Stimulated activated naive CD4-positive, alpha-beta T cell treated with Interleukin-2 at 50 U/mL for 16 hours (primary cell): Measurements from ENCODE around the gene TRIM47.
A peak's percentile ranks its signal among the peaks of the same experiment; 100 is the strongest.

Source experiments
- DNase-seq: peaks from one replicate; lab custom pipeline; 2025; lab: John Stamatoyannopoulos, UW

Gene TRIM47

DNA sequence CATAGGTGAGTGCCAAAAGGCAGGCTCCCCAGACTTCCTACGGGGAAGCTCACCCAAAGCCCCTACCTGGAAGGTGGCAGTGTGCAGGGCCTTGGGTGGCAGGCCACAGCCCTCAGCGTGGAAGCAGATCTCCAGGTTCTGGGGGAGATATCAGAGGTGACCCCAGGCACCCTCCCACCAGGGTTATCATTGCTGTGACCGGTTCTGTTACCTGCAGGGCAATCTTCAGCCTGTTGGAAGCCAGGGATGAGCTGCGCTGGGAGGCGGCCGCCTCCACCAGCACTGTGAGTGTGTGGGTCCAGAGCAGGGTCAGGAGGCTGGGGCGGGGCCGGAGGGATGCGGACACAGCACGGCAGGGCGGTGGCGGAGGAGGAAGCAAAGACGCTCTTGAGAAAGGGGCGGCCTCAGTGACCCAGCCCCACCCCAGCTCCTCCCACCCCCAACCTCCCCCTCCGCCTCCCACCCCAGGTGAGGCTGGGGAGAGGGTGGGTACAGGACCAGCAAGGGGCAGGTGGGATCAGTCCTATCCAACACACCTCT is 47.3 kb downstream of the TRIM47 start:
- DNase-seq = no peak

DNA sequence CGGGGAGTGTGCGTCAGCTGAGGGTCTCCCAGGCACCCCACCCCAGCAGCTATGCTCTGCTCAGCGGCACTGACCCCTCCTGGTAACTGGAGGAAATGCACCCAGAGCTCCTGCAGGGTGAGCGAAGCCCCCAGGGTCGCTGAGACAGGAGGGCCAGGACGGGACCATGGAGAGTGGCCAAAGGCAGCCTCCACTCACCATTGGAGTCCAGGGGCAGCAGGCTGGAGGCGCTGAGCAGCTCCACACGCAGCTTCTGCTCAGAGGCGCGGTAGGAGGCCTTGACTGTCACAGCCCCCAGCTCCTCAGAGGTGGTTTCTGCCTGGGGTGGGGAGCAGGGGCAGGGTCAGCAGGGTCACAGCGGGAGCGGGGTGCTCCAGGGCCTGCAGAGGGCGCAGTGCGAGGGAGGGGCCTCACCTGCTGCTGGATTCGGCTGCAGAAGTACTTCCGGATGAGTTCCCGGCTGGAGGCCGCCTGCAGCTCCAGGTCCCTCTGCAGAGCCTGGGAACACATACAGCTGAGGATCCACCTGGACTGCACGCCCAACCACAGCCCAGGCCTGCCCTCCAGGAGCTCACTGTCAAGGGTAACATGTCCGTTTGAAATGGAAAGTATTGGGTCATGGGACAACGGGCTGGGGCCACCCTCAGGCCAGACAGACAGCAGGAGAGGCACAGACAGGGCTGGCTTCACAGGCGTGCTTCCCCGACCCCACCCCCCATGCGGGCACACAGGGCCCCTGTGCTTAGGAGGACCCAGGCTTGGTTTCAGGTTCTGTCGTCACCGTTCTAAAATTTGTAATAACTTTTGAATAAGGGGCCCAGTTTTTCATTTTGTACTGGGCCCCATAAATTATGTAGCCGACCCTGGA is 48.0 kb downstream of the TRIM47 start:
- no peak for DNase-seq

GRCh38 chr17:75829747-75830146 is 48.6 kb downstream of the TRIM47 start:
- no peak for DNase-seq

GRCh38 chr17:75828741-75829140 is 49.6 kb downstream of the TRIM47 start:
- DNase-seq = no peak

DNA sequence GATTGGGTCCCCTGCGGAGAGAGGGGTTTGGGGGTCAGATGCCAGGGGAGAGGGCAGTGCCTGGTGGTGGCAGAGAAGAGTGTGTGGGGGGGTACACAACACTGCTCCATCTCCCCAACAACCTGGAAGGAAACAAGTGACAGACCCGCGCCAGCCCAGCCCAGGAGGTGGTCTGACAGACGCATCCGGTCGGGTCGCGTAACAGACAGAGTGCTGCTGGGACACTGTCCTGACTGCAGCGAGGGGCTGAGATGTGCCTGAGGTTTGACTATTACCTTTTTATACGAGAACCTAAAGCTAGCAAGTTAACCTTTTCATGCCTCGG is 50.3 kb downstream of the TRIM47 start:
- DNase-seq = no peak

DNA sequence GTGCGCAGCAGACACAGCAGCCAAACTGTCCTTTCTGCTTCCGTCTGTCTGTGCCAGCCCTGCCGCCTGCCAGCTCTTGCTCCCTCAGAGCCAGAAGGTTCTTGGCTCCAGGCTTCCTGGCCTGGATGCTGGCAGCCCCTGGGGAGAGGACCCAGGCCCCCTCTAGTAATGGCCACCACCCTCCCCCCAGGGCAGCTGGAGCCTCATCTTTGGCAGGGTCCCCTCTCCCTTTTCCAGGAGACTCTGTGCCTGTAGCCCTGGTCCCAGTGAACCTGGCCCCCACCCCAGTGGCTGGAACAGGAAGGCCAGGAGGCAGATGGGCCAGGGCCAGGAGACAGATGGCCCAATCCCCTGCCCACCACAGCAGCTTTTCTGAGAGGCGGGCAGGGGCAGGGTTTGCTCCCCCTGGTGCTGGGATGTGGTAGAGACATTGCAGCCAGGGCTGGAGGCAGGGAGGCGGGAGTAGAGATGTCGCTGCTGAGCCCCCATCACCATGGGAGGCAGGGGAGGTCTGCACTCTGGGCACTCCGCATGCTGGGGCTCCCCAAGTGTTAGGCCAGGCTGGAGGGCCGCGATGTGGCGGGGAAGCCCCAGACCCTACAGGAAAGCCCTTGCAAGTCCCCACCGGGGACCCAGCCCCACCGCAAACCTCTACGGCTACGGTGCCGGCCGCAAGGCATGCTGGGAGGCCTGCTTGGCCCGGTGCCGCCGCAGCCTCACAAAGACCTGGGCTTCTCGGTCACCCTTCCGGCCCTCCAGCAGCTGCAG is 50.9 kb downstream of the TRIM47 start:
- peak; percentile 56 for DNase-seq

DNA sequence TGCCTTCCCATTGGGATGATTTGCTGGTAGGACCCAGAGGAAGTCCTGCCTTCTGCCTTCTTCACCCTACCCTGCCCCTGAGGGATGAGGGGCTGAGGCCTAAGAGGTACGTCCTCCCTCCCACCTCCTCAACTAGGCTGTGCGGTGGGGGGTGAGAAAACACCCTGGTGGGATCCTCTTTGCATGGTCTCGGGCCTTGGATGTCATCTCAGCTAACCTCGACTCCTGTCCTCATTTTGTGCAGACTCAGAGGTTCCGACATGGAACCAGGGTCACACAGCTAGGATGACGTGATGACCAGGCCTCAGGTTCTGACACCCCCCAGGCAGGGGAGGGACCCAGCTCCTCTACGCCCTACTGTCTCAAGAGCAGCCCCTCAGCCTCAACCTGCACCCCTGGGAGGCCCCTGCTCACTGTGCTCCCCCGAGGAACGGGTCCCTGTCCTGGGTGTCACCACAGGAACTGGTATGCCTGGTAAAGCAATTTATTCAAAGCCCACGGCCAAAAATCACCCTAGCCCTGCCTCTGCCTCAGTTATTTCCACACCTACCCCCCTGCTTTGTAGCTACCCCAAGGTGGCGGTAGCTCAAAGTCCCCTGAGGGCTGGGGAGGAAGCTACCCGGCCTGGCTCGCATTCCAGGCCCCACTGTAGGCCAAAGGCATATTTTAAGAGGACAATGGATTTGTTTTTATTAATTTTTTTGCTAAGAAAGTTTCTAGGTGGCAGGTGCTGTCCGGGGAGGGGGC is 51.6 kb downstream of the TRIM47 start:
- DNase-seq = no peak

GRCh38 chr17:75825748-75826370 is 52.5 kb downstream of the TRIM47 start:
- no peak for DNase-seq

- DNase-seq = no peak
These were observed 53.2 kb downstream of the TRIM47 start for GRCh38 chr17:75825149-75825552.

- no peak for DNase-seq
These were observed 53.7 kb downstream of the TRIM47 start for GRCh38 chr17:75824666-75825065.
